Measurements from ENCODE around the gene AHI1.

Gene AHI1

DNA sequence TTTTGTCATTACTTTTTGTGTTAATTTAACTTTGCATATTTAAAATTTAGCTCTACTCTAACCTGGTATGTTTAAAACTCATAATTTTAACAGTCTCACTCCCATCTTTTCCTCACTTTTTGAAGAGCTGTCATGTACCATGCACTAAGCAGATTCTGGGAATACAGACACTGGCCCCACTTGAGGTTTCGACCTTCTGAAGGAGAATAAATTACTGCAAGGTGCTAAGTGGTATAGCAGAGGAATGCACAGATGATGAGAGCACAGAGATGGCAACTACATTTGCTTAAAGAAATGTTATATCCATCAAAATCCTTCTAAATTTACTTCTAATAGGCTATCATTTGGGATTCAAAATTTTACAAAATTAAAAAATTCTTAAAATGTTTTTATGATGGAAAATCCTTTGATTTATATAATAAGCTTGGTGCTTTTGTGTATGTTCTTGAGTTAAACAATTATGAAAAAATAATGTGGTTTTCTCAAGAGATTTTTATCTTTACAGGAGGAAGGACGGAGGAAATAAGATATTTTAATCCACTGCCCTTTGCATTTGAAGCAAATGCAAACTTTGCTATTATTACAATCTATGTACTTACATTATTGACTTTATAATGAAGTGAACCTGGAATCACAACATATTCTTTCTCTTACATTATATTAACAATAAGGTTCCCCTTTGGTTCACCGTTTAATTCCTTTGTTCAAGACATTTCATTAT is 79.3 kb downstream of the AHI1 start:
- no peaks in the 10 kb centered on the region for H3K9me3 ChIP-seq
- no peaks in the 10 kb centered on the region for H3K36me3 ChIP-seq
- no peaks in the 10 kb centered on the region for H3K4me1 ChIP-seq (ENCODE audit: control insufficient read depth in 1 of 2, insufficient read depth in 1 of 2, low read depth in 1 of 2, low read length in 1 of 2)
- no peaks in the 10 kb centered on the region for H3K27me3 ChIP-seq
- no peak overlapping the region for H3K27ac ChIP-seq
- no peak overlapping the region for H3K4me3 ChIP-seq (ENCODE audit: low read depth in 1 of 2, low read length in 1 of 2)
- TF ChIP-seq, protein P1, sequence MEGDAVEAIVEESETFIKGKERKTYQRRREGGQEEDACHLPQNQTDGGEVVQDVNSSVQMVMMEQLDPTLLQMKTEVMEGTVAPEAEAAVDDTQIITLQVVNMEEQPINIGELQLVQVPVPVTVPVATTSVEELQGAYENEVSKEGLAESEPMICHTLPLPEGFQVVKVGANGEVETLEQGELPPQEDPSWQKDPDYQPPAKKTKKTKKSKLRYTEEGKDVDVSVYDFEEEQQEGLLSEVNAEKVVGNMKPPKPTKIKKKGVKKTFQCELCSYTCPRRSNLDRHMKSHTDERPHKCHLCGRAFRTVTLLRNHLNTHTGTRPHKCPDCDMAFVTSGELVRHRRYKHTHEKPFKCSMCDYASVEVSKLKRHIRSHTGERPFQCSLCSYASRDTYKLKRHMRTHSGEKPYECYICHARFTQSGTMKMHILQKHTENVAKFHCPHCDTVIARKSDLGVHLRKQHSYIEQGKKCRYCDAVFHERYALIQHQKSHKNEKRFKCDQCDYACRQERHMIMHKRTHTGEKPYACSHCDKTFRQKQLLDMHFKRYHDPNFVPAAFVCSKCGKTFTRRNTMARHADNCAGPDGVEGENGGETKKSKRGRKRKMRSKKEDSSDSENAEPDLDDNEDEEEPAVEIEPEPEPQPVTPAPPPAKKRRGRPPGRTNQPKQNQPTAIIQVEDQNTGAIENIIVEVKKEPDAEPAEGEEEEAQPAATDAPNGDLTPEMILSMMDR (IDR thresholded peaks at IDR 0.05): no peak

DNA sequence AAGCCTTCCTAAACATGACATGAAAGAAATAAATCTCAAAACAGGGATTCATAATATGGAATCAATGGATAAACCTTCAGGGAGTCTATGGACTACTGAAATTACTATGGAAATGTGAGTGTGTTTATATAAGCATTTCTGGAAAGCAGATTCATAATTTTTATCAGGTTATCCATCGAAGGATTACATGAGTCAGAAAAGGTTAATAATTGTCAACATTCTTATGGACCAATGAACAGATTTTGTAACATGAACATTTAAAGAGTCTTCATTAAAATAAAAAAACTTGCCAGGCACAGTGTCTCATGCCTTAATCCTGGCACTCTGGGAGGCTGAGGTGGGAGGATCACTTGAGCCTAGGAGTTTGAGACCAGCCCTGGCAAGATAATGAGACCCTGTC is 84.8 kb downstream of the AHI1 start:
- Histone ChIP-seq H3K27me3 (no peaks in the 10 kb centered on the region), H3K4me1 (ENCODE audit: control insufficient read depth in 1 of 2, insufficient read depth in 1 of 2, low read depth in 1 of 2, low read length in 1 of 2) (no peaks in the 10 kb centered on the region)

DNA sequence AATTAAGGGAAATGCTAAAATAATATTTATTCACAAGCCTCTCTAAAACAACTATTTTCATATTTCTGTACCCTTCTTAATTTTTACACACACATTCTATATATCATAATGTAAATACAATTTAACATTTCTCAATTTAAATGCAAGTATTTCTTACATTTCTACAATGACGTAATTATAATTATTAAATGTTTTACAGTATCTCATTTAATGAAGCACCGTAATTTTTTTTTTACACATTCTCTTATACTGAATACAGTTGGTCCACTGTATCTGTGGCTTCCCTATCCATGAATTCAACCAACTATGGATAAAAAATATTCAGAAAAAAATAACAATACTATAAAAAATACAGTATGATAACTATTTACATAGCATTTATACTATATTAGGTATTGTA is 85.7 kb downstream of the AHI1 start:
- Histone ChIP-seq H3K4me3 (ENCODE audit: low read depth in 1 of 2, low read length in 1 of 2) (no peak overlapping the region), H3K27ac (no peak overlapping the region), H3K36me3 (no peaks in the 10 kb centered on the region), H3K4me1 (ENCODE audit: control insufficient read depth in 1 of 2, insufficient read depth in 1 of 2, low read depth in 1 of 2, low read length in 1 of 2) (no peaks in the 10 kb centered on the region), H3K9me3 (no peaks in the 10 kb centered on the region), H3K27me3 (no peaks in the 10 kb centered on the region)
- TF ChIP-seq, protein P1 (IDR thresholded peaks at IDR 0.05): no peak

More for the DNA sequence above, 84.8 kb downstream of the AHI1 start:
- no peak overlapping the region for H3K4me3 ChIP-seq (ENCODE audit: low read depth in 1 of 2, low read length in 1 of 2)
- no peak overlapping the region for H3K27ac ChIP-seq
- H3K9me3 ChIP-seq: no peaks in the 10 kb centered on the region
- no peaks in the 10 kb centered on the region for H3K36me3 ChIP-seq
- TF ChIP-seq, protein P1 (IDR thresholded peaks at IDR 0.05): no peak

GRCh38 chr6:135411339-135411738 is 86.2 kb downstream of the AHI1 start:
- Histone ChIP-seq H3K4me1 (ENCODE audit: control insufficient read depth in 1 of 2, insufficient read depth in 1 of 2, low read depth in 1 of 2, low read length in 1 of 2) (no peaks in the 10 kb centered on the region), H3K27ac (no peak overlapping the region), H3K4me3 (ENCODE audit: low read depth in 1 of 2, low read length in 1 of 2) (no peak overlapping the region), H3K36me3 (no peaks in the 10 kb centered on the region), H3K27me3 (no peaks in the 10 kb centered on the region), H3K9me3 (no peaks in the 10 kb centered on the region)
- TF ChIP-seq, protein P1 (IDR thresholded peaks at IDR 0.05): no peak

DNA sequence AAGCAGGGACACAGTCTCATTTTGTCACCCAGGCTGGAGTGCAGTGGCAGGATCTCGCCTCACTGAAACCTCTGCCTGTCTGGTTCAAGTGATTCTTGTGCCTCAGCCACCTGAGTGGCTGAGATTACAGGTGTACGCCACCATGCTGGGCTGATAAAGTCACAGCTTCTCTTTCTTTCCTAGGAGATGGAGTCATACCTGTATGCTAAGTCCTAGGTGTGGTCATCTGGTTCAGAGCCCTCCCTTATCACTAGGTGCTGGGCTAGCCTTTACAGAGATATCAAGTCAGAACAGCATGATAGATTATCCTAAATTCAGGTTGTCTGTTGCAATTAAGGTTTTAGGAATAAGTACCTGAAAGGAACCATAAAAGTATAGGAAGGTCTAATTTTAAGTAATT is 86.7 kb downstream of the AHI1 start:
- H3K27ac ChIP-seq: no peak overlapping the region
- no peaks in the 10 kb centered on the region for H3K4me1 ChIP-seq (ENCODE audit: control insufficient read depth in 1 of 2, insufficient read depth in 1 of 2, low read depth in 1 of 2, low read length in 1 of 2)
- TF ChIP-seq, protein P1 (IDR thresholded peaks at IDR 0.05): no peak
- H3K36me3 ChIP-seq: no peaks in the 10 kb centered on the region
- H3K27me3 ChIP-seq: no peaks in the 10 kb centered on the region
- no peaks in the 10 kb centered on the region for H3K9me3 ChIP-seq
- no peak overlapping the region for H3K4me3 ChIP-seq (ENCODE audit: low read depth in 1 of 2, low read length in 1 of 2)
